HG02973 (cell line): Measurements from ENCODE around the gene HNRNPA2B1.
"Not testable (repeated sequence)": the region's sequence is repeated elsewhere in the genome, so short reads cannot be mapped to it uniquely, and the experiment has no call there.

Experiments used
- ATAC-seq: cut with Tn5 transposase; IDR thresholded peaks from one replicate; pipeline ENCODE4 v1.9.1; 2021; ENCODE audit warnings: moderate library complexity; ENCODE audit not compliant: unreplicated experiment

Gene HNRNPA2B1

DNA sequence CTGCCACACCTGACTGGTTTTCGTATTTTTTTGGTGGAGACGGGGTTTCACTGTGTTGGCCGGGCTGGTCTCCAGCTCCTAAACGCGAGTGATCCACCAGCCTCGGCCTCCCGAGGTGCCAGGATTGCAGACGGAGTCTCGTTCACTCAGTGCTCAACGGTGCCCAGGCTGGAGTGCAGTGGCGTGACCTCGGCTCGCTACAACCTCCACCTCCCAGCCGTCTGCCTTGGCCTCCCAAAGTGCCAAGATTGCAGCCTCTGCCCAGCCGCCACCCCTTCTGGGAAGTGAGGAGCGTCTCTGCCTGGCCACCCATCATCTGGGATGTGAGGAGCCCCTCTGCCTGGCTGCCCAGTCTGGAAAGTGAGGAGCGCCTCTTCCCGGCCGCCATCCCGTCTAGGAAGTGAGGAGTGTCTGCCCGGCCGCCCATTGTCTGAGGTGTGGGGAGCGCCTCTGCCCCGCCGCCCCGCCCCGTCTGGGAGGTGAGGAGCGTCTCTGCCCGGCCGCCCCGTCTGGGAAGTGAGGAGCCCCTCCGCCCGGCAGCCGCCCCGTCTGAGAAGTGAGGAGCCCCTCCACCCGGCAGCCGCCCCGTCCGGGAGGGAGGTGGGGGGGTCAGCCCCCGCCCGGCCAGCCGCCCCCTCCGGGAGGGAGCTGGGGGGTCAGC is 52.8 kb downstream of the HNRNPA2B1 start:
- ATAC-seq, result not testable (repeated sequence)

DNA sequence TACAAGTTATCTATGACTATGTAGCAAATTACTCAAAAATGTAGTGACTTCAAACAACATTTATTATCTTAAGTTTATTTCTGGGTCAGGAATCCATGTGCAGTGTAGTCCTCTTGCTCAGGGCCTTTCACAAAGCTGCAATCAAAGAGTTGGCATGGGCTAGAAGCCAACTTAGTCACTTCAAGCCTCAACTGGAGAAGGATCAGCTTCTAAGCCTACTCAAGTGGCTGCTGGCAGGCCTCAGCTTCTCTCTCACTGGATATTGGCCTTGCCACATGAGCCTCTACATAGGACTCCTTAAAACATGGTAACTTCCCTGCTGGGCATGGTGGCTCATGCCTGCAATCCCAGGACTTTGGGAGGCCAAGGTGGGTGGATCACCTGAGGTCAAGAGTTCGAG is 53.5 kb downstream of the HNRNPA2B1 start:
- ATAC-seq, result no peak

DNA sequence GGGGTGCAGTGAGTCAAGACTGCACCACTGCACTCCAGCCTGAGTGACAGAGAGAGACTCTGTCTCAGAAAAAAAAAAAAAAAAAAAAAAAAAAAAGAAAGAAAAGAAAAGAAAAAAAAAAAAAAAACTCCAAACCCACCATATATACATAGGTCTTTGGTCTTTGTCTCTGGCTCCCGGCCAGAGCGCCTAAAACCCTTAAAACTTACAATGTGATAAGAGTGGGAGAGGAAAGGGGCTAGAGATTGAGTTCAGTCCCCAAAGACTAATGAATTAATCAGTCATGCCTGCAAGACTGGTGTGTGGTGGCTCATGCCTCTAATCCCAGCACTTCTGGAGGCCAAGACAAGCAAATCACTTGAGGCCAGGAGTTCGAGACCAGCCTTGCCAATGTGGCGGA is 55.3 kb downstream of the HNRNPA2B1 start:
- no peak for ATAC-seq

DNA sequence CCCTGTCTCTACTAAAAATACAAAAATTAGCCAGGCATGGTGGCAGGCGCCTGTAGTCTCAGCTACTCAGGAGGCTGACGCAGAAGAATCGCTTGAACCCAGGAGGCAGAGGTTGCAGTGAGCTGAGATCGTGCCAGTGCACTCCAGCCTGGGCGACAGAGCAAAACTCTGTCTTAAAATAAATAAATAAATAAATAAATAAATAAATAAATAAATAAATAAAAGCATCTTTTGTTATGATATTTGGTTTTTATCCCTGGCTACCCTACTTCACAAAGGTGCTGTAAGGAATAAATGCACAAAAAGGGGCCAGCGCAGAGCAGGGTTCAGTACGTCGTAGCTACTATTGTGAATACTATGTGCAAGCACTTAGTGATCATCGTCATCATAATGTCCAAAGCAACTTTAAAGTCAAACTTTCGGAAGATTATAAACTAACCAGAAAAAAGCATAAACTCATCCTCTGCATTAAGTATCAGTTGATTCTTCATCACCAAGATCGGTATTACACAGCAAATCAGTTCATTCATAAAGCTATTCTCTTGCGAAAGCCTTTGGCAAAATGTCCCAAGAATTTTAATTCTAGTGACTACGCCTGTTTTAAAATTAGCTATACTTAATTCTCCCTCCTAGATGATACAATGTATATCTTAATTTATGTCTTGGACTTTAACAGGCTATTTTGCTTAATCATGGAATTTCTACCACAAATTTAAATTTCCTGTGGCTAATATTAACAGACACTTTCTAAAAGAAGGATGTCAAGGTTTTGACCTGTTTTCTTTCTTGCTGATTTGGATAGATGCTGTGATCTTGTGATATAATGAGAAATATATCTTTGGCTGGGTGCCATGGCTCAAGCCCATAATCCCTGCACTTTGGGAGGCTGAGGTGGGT is 56.1 kb downstream of the HNRNPA2B1 start:
- no peak for ATAC-seq

DNA sequence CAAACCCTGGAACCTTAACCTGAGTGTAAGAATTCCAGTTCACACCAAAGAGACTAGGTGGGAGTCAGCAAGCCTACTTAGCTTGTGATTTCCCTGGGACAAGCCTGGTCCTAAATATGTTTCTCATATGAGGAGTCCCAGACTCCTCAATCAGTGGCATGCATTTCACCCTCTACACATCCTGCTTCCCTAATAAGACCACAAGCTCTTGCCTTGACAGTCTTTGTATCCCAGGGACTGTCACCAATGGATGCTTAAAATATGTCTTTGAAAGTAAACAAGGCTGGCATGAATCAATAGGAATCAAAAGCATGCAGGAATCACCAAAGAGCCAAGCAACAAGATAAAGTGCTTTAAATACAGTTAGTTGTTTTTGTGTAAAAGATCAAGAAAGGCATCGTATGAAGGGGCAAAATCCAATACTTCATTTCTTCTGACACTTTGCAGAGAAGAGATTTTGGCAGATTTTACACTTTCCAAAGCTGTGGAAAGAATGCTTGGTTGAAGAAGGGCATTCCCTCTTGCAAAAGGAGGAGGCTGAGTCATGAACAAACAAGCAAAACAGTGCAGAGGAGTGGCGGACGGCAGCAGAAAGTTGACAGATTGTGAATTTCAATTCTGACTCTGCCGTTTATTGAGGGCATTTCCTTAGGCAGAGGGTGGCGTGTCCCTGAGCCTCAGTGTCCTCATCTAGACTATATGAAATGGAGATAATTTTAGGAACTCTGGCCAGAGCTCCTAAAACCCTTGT is 57.1 kb downstream of the HNRNPA2B1 start:
- ATAC-seq, result no peak

DNA sequence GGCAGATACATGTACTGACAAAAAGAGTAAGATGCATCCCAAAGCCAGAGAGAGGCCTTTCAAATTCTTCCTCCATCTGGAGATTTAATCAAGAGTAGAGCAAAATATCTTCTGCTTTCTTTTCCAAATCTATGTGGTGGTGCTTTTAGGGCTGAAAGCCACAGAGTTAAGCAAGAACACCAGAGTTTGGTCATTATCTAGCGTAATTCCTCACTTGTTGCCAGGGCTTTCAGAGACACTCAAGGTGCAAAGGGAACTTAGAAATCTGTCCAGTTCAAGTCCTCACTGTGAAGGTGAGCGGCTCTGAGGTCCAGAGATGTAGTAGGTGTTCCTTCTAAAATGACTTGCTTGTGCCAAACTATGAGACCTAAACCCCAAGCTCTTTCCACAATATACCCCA is 59.5 kb downstream of the HNRNPA2B1 start:
- ATAC-seq, result no peak

DNA sequence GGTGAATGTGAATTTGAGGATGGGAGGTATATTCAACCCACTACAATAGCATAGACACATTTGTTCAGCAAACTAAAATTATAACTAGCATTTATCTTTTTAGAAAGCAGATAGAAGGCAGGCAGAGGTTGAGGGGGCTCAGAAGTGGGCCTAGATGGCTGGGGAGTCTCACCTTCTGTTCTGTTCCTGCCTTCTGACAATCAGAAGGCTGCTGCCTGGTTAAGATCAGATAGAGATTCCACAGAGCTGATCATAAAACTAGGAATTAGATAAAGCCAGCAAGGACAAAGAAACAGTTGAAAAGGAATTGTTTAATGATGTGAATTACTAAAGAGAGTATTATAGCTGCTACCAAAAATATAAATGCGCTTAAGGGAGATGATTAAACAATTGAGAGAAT is 60.2 kb downstream of the HNRNPA2B1 start:
- no peak for ATAC-seq
